GM12872 (cell line): ENCODE results near the gene FAM120B.

ENCODE experiments used
- TF ChIP-seq, protein P1 (sequence below): IDR thresholded peaks from 3 replicates; pipeline ENCODE4 v1.5.1; 2011; ENCODE audit warnings: low read depth, mild to moderate bottlenecking, low read length, moderate library complexity; ENCODE audit not compliant: insufficient read depth

The FAM120B gene

GRCh38 chr6:170370416-170370815 lies 63.9 kb downstream of the FAM120B start:
- TF ChIP-seq, protein P1, sequence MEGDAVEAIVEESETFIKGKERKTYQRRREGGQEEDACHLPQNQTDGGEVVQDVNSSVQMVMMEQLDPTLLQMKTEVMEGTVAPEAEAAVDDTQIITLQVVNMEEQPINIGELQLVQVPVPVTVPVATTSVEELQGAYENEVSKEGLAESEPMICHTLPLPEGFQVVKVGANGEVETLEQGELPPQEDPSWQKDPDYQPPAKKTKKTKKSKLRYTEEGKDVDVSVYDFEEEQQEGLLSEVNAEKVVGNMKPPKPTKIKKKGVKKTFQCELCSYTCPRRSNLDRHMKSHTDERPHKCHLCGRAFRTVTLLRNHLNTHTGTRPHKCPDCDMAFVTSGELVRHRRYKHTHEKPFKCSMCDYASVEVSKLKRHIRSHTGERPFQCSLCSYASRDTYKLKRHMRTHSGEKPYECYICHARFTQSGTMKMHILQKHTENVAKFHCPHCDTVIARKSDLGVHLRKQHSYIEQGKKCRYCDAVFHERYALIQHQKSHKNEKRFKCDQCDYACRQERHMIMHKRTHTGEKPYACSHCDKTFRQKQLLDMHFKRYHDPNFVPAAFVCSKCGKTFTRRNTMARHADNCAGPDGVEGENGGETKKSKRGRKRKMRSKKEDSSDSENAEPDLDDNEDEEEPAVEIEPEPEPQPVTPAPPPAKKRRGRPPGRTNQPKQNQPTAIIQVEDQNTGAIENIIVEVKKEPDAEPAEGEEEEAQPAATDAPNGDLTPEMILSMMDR, result no peak

GRCh38 chr6:170371080-170371479 lies 64.5 kb downstream of the FAM120B start:
- TF ChIP-seq, protein P1, result no peak

DNA sequence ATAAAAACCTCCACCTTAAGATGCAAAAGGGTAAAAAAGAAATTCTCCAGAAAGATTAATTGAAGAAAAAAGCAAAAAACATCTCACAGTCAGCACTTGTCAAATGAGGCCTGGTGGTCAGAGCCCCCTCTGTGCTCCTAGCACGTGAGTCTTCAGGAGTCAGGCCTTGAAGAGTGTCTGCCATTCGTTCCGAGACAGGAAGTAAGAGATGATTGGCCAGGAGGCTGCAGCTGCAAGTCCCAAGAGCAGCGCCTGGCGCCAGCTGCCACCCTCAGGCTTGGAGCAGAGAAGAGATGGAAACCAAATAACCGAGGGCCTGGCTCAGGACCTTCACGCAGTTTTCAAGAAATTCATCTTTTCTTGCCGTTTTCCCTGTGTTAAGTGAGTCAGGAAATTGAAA lies 65.0 kb downstream of the FAM120B start:
- TF ChIP-seq, protein P1, result no peak

DNA sequence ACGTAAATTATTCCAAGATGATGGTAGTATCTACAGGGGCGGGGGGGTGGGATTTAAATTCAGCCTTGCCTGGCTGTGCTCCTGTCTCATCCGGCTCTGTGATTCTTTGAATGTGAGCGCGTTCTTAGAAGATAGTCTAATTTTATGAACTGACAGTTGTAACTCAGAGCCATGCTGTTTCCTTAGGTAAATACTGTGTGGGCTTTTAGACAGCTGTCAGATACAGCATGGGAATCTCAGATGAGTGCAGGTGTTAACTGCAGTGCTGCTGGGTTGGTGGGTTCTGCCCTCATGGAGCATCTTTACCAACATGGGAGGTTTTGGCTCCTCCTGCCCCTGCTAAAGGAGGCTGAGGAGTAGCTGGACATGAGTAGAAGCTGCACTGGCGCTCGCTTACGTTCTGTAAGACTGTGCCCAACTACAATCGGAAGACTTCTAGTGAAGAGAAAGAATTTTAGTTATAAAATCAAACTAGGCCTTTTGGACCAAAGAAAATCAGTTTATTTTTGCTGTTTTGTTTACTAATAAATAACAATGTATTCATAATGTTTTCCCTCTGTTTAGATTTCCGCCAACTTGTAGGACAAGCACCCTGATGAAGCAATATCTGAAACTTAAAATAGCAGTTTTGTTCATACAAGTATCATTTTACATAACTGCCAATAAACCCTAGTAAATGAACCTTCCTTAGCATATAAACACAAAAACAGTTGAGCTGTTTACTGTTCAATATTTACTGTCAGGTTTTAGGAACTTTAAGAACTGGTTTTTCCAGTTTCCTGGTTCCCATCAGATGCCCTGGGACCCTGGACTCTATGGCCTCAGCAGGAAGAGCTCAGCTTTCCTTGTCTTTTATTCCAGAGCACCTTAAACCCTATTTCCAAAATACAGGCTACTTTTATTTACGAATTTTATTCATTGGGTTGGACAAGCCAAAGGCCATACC lies 66.1 kb downstream of the FAM120B start:
- TF ChIP-seq, protein P1, result no peak

- TF ChIP-seq, protein P1, result no peak
These were observed 68.2 kb downstream of the FAM120B start for GRCh38 chr6:170374571-170375444.

DNA sequence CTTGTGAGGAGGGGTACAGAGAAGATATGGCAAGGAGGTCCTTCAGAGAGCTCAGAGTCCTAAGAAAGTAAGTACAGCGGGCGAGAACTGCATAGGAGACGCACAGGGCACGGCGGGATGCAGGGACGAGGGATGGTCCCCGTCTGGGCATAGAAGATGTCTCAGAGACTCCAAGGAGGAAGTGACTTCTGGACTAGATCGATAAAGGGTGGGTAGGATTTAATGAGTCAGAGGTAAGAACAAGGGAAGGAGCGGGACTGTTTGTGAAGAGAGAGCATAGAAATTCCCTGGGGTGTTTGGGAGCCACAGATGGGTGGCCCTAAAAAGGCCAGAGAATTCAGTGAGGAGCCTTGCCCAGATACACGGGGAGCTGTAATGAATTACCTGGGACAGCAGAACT lies 69.1 kb downstream of the FAM120B start:
- TF ChIP-seq, protein P1, result no peak

- TF ChIP-seq, protein P1, result no peak
These were observed 70.0 kb downstream of the FAM120B start for GRCh38 chr6:170376386-170377043.
